Measurements from ENCODE around the gene CYB561D1. TPM values are rescaled to one million over a fixed set of nuclear protein-coding genes. Genes with fewer than 3 reads are reported as not detected.

CYB561D1 gene
- total and polyA plus RNA-seq, 2 donors (not counting 3 experiments of a cell fraction or from before 2014, with no cell fraction given) = 7.2 to 7.3 TPM

GRCh38 chr1:109538827-109539555, 45.1 kb downstream of the CYB561D1 start:
- H3K4me3 ChIP-seq (replicated peaks in 1 of 3; ENCODE audit: insufficient read depth in 1 of 3, low read depth in 1 of 3, low read length in 3 of 3) = no peak overlapping the region
- BruUV-seq (replicated peaks) = no TSS peak
- no peak overlapping the region for H3K27ac ChIP-seq (ENCODE audit: insufficient read depth, low read depth, low read length)
- no peaks in the 10 kb centered on the region for H3K79me2 ChIP-seq (ENCODE audit: control insufficient read depth, insufficient read depth, low read length)
- no peak overlapping the region for H3K4me2 ChIP-seq (ENCODE audit: insufficient read depth, low read length)
- H3K9me1 ChIP-seq (replicated peaks; ENCODE audit: control insufficient read depth, extremely low read depth, insufficient read depth, low read length) = no peaks in the 10 kb centered on the region
- intact Hi-C loops (cut with micrococcal nuclease) (no loop called here), dilution Hi-C loops (cut with MboI; ENCODE audit: extremely low pct_ligation_motif_present, low sequenced_read_pairs) (no loop called here)
- no peaks in the 10 kb centered on the region for H4K20me1 ChIP-seq (replicated peaks; ENCODE audit: control insufficient read depth, extremely low read depth, insufficient read depth, low read length)
- DNase-seq (ENCODE audit: low read depth, low spot score) (no peak), FAIRE-seq (no peak)
- H3K9me3 ChIP-seq (replicated peaks; ENCODE audit: control insufficient read depth, insufficient read depth, low read length) = no peaks in the 10 kb centered on the region
- no peaks in the 10 kb centered on the region for H3K36me3 ChIP-seq (ENCODE audit: control insufficient read depth in 2 of 2, extremely low read depth in 1 of 2, insufficient read depth in 2 of 2, low read length in 2 of 2)
- H3K4me1 ChIP-seq (ENCODE audit: control insufficient read depth, extremely low read depth, insufficient read depth, low read length) = no peaks in the 10 kb centered on the region
- CTCF ChIA-PET = interaction anchor here (0.9 to 18.7 kb wide), 5 partner anchors 9 to 102 kb away, joined by 3 to 955 read pairs (median 5); partner anchors contain the start of genes AMIGO1 and CYB561D1
- TF ChIP-seq POLR2A (IDR thresholded peaks at IDR 0.05; ENCODE audit: low read depth, low read length) (no peak), CTCF (IDR thresholded peaks at IDR 0.05; ENCODE audit: extremely low read depth in 1 of 2, insufficient read depth in 1 of 2, low read depth in 1 of 2, low read length in 2 of 2) (no peak), FOS (IDR thresholded peaks at IDR 0.05; ENCODE audit: borderline replicate concordance, insufficient read depth, low read length) (no peak), GATA2 (IDR thresholded peaks at IDR 0.05; ENCODE audit: insufficient read depth, insufficient read length, low read depth, low read length) (no peak), POLR2AphosphoS5 (IDR thresholded peaks at IDR 0.05; ENCODE audit: insufficient read depth, low read depth, low read length) (no peak), MAX (IDR thresholded peaks at IDR 0.05; ENCODE audit: insufficient read depth, insufficient read length) (no peak), JUN (IDR thresholded peaks at IDR 0.05; ENCODE audit: borderline replicate concordance, insufficient read depth, insufficient read length, low read depth) (no peak), EZH2 (IDR thresholded peaks at IDR 0.05; ENCODE audit: borderline replicate concordance, low read depth, low read length, severe bottlenecking) (no peak), MYC (IDR thresholded peaks at IDR 0.05; ENCODE audit: low read depth, low read length) (no peak)
- H2AFZ ChIP-seq (ENCODE audit: low read depth, low read length) = no peak overlapping the region
- no peak overlapping the region for H3K9ac ChIP-seq (replicated peaks; ENCODE audit: extremely low read depth, insufficient read depth, low read length)
- H3K27me3 ChIP-seq (ENCODE audit: control insufficient read depth in 2 of 2, insufficient read depth in 2 of 2, low read length in 2 of 2) = no peaks in the 10 kb centered on the region
- POLR2A ChIA-PET = no interaction called here

All from endothelial cell of umbilical vein (primary cell).